SK-N-SH (cell line): Measurements from ENCODE around the gene NOD2. TPM values are rescaled to one million over a fixed set of nuclear protein-coding genes. Genes with fewer than 3 reads are reported as not detected.
A peak's percentile ranks its signal among the peaks of the same experiment; 100 is the strongest.

Experiments
- CTCF ChIA-PET: fragments of 300-600, 350-600 bp; formaldehyde crosslinking; extraction: SDS; loops from one replicate; lab custom pipeline; 2021; lab: Yijun Ruan, JAX
- POLR2A ChIA-PET: fragments of 350-600 bp; sonication (Branson Sonifier 250); formaldehyde crosslinking; extraction: SDS; loops from one replicate; lab custom pipeline; 2020; ENCODE audit warnings: antibody characterized with exemption, inconsistent platforms; lab: Yijun Ruan, JAX
- DNase-seq: peaks from one replicate; pipeline ENCODE4 v3.0.0; 2012
- H2AFZ ChIP-seq: fragments of 200-600 bp; sonication (generic); 2 replicates; pipeline ENCODE4 v1.8.1; 2016; ENCODE audit warnings: antibody characterized with exemption, mild to moderate bottlenecking, low read depth
- H3F3A ChIP-seq: fragments of 200-600 bp; sonication (generic); replicated peaks from 2 replicates; pipeline ENCODE3; 2016; ENCODE audit warnings: antibody characterized with exemption, mild to moderate bottlenecking; ENCODE audit not compliant: insufficient read depth
- H3K27ac ChIP-seq, 2 experiments: fragments of 200-500 bp in 1 of 2; fragments of 200-600 bp in 1 of 2; sonication (Bioruptor generic) in 1 of 2; sonication (generic), shearing (Covaris generic) in 1 of 2; 2 replicates each; pipeline versions ENCODE4 v1.5.1 to v1.6.1; 2014 to 2016; ENCODE audit warnings: low read depth in 2 of 2, inconsistent platforms in 1 of 2, low read length in 1 of 2, mild to moderate bottlenecking in 1 of 2, mixed read lengths in 1 of 2
- H3K27me3 ChIP-seq: fragments of 200-600 bp; sonication (generic), shearing (Covaris generic); 2 replicates; pipeline ENCODE4 v1.6.1; 2016; ENCODE audit warnings: mixed run types; ENCODE audit not compliant: insufficient read depth
- H3K36me3 ChIP-seq, 2 experiments: fragments of 200-500 bp in 1 of 2; fragments of 200-600 bp in 1 of 2; sonication (Bioruptor generic) in 1 of 2; sonication (generic) in 1 of 2; replicated peaks in 1 of 2; 2 replicates each; pipeline versions ENCODE3 to v1.5.1; 2014 to 2016; ENCODE audit warnings: low read length in 1 of 2, mild to moderate bottlenecking in 1 of 2; ENCODE audit not compliant: insufficient read depth in 2 of 2, control insufficient read depth in 1 of 2
- H3K4me1 ChIP-seq, 2 experiments: fragments of 200-500 bp in 1 of 2; fragments of 200-600 bp in 1 of 2; sonication (Bioruptor generic) in 1 of 2; sonication (generic), shearing (Covaris generic) in 1 of 2; 2 replicates each; pipeline versions ENCODE4 v1.5.1 to v1.6.1; 2014 to 2016; ENCODE audit warnings: low read depth in 1 of 2, low read length in 1 of 2, mixed run types in 1 of 2; ENCODE audit not compliant: insufficient read depth in 2 of 2, control insufficient read depth in 1 of 2
- H3K4me2 ChIP-seq: fragments of 200-600 bp; sonication (generic), shearing (Covaris generic); 2 replicates; pipeline ENCODE4 v1.6.1; 2017; ENCODE audit warnings: mixed run types
- H3K4me3 ChIP-seq, 2 experiments: fragments of 200-500 bp in 1 of 2; fragments of 200-600 bp in 1 of 2; sonication (Bioruptor generic) in 1 of 2; sonication (generic), shearing (Covaris generic) in 1 of 2; 2 replicates each; pipeline versions ENCODE4 v1.5.1 to v1.8.1; 2014 to 2016; ENCODE audit warnings: low read depth in 2 of 2, inconsistent platforms in 1 of 2, low read length in 1 of 2, mild to moderate bottlenecking in 1 of 2, mixed read lengths in 1 of 2, moderate library complexity in 1 of 2
- H3K79me2 ChIP-seq: fragments of 200-600 bp; sonication (generic); 2 replicates; pipeline ENCODE4 v1.8.1; 2017; ENCODE audit warnings: mild to moderate bottlenecking; ENCODE audit not compliant: insufficient read depth
- H3K9ac ChIP-seq: fragments of 200-600 bp; sonication (generic); 2 replicates; pipeline ENCODE4 v1.6.1; 2017; ENCODE audit warnings: mixed run types
- H3K9me2 ChIP-seq: fragments of 200-600 bp; sonication (generic); 2 replicates; pipeline ENCODE4 v1.6.1; 2017; ENCODE audit warnings: mixed run types
- H3K9me3 ChIP-seq: fragments of 200-600 bp; sonication (generic); 2 replicates; pipeline ENCODE4 v1.6.1; 2017; ENCODE audit warnings: mixed run types, mild to moderate bottlenecking, moderate library complexity
- H4K20me1 ChIP-seq: fragments of 200-600 bp; sonication (generic); 2 replicates; pipeline ENCODE4 v1.6.1; 2017; ENCODE audit warnings: mild to moderate bottlenecking, mixed run types; ENCODE audit not compliant: insufficient read depth
- CHD2 ChIP-seq: fragments of 150-350 bp; IDR thresholded peaks from 2 replicates; pipeline ENCODE4 v1.6.1; 2018; ENCODE audit warnings: low read length; ENCODE audit not compliant: partially characterized antibody
- EP300 ChIP-seq, 2 experiments: IDR thresholded peaks; 2 replicates each; pipeline versions ENCODE4 v1.4.0 to v1.6.1; 2012; ENCODE audit warnings: borderline replicate concordance in 1 of 2, low read depth in 1 of 2, low read length in 1 of 2
- EZH2phosphoT487 ChIP-seq: fragments of 200-600 bp; sonication (generic); IDR thresholded peaks from 2 replicates; pipeline ENCODE4 v1.6.1; 2017; ENCODE audit warnings: low read depth, mixed run types, mild to moderate bottlenecking, antibody characterized with exemption, moderate library complexity, borderline replicate concordance
- FOXJ3 ChIP-seq: sonication (generic); formaldehyde crosslinking; IDR thresholded peaks from 2 replicates; pipeline ENCODE4 v1.5.1; 2020; ENCODE audit warnings: mild to moderate bottlenecking, missing genetic modification reagents
- GABPA ChIP-seq: IDR thresholded peaks from 2 replicates; pipeline ENCODE4 v1.4.0; 2012; ENCODE audit warnings: low read depth, mild to moderate bottlenecking
- NFIC ChIP-seq: IDR thresholded peaks from 2 replicates; pipeline ENCODE4 v1.4.0; 2012; ENCODE audit warnings: borderline replicate concordance
- NRF1 ChIP-seq: IDR thresholded peaks from 2 replicates; pipeline ENCODE4 v1.6.1; 2012; ENCODE audit warnings: low read depth, mild to moderate bottlenecking, low read length
- POLR2AphosphoS5 ChIP-seq: IDR thresholded peaks from 2 replicates; pipeline ENCODE4 v1.6.1; 2012; ENCODE audit warnings: low read depth, low read length
- RAD21 ChIP-seq: IDR thresholded peaks from 2 replicates; pipeline ENCODE4 v1.6.1; 2012; ENCODE audit warnings: mild to moderate bottlenecking, low read length
- RXRA ChIP-seq: IDR thresholded peaks from 2 replicates; pipeline ENCODE4 v1.4.0; 2012; ENCODE audit warnings: low read depth, mild to moderate bottlenecking, borderline replicate concordance
- TAF1 ChIP-seq: IDR thresholded peaks from 2 replicates; pipeline ENCODE4 v1.6.1; 2012; ENCODE audit warnings: low read depth, mild to moderate bottlenecking, low read length, moderate library complexity, borderline replicate concordance
- YY1 ChIP-seq: IDR thresholded peaks from 2 replicates; pipeline ENCODE4 v1.4.0; 2012; ENCODE audit warnings: low read depth, mild to moderate bottlenecking
- WGBS: methylation state at CpG from one replicate; pipeline ENCODE4 v1.1.6; 2017; ENCODE audit warnings: low lambda C conversion rate; 5-methylcytosine and 5-hydroxymethylcytosine counted together
- polyA plus RNA-seq, 3 experiments: library from polyadenylated mRNA; depleted of rRNA; stranded (reverse); fragments of >200 nt; gene quantifications; 2 replicates each; pipeline ENCODE4 v1.2.3, GENCODE V29; 2012
- TF ChIP-seq, protein P1 (sequence below): IDR thresholded peaks from 2 replicates; pipeline ENCODE4 v1.4.0; 2012; ENCODE audit warnings: low read depth, borderline replicate concordance
- TF ChIP-seq, protein P2 (sequence below): IDR thresholded peaks from 2 replicates; pipeline ENCODE4 v1.4.0; 2012; ENCODE audit warnings: low read depth
- TF ChIP-seq, protein P3 (sequence below): IDR thresholded peaks from 2 replicates; pipeline ENCODE4 v1.6.1; 2012; ENCODE audit warnings: mild to moderate bottlenecking, low read depth, low read length, moderate library complexity
- TF ChIP-seq, protein P4 (sequence below): IDR thresholded peaks from 2 replicates; pipeline ENCODE4 v1.4.0; 2012; ENCODE audit warnings: low read depth, borderline replicate concordance

Gene NOD2
- polyA plus RNA-seq, 1 of the 3 experiments (the other 2 are of a cell fraction): not detected

DNA sequence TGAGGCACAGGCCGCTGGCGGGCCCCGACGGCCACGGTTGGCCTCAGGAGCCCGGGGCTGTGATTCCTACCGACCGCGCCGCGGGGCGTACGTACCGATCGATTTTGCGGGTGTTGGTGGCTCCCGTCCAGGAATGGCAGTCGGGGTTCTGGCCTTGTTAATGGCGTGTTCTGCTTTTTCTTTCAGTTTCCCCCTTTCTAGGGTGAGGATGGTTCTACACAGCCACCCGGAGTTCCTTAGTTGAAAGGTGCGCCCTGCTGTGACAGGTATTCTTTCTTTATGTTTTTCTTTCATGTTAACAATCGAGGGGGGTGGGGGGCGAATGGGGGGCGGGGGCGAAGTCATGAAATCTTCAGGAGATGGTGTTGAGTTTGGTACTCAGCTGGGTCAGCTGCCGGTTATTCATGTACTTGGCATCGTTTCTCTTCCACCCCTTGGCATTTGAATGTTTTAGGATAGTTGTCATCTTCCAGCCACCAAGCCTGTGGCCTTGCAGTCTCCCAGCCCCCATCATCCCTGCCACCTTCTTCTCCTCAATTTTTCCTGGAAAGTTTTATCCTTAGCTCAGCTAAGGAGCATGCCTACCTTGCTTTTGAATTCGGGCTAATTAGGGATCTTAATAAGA, 49.3 kb downstream of the NOD2 start:
- DNase-seq: no peak
- peak overlapping the region; percentile 21; the same call in 1 of the 2 replicates for H2AFZ ChIP-seq
- peaks cover 4% of the 10 kb centered on the region; the same call in 1 of the 2 replicates for H3K79me2 ChIP-seq
- peak overlapping the region in 1 of 2 experiments; percentile 48; a peak in 3 of 4 replicates for H3K27ac ChIP-seq
- no peaks in the 10 kb centered on the region for H3K9me3 ChIP-seq
- 6% methylated on average over 13 of the region's 28 CpGs for WGBS
- H3K4me1 ChIP-seq: peaks cover 10 to 12% of the 10 kb centered on the region in 2 experiments; a peak in 3 of 4 replicates
- TF ChIP-seq RAD21: no peak
- peak; percentile 39; the same call in 1 of the 2 replicates for TF ChIP-seq NFIC
- TF ChIP-seq, all 33 proteins: peak for 1
- peaks cover 8% of the 10 kb centered on the region for H3F3A ChIP-seq
- no peaks in the 10 kb centered on the region for H3K9me2 ChIP-seq
- POLR2A ChIA-PET: no interaction called here
- H3K9ac ChIP-seq: peak overlapping the region; percentile 83
- peak overlapping the region; percentile 77 to 83 for H3K4me3 ChIP-seq
- H3K36me3 ChIP-seq: peaks cover 0 to 3% of the 10 kb centered on the region in 2 experiments
- CTCF ChIA-PET: interaction anchor here (1.8 kb wide), 1 partner anchor 64 kb away, joined by 7 read pairs; no protein-coding TSS in a partner anchor
- no peaks in the 10 kb centered on the region for H3K27me3 ChIP-seq
- no peaks in the 10 kb centered on the region for H4K20me1 ChIP-seq
- peak overlapping the region; percentile 83 for H3K4me2 ChIP-seq

DNA sequence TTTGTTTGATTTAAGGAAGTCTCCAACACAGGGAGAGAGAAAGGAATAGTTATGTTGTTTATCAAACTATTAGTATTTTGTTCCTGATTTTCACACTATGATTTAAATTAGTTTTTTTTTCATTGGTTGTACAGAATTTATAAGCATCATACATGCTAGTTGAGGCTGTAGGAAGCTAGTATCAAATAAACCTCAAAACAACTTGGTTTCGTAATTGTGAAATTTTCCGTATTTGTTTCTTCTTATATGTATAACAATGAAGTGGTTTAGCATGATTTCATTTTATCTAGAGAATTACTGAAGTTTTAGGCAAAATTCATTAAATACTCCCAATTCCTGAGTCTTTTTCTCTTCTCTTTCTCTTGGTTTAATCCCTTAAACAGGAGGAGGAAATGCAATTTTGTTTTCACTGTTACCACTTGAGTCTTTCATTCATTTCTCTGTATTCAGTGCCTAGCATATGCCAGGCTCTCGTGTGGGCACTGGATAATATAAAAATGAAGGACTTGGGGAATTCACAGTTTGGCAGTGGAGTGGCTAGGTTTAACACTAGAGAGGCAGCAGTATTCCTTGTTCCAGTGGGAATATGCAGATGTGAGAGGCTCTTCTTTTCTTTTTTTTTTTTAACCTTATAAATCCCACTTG, 50.3 kb downstream of the NOD2 start:
- no peaks in the 10 kb centered on the region for H4K20me1 ChIP-seq
- peaks cover 4% of the 10 kb centered on the region; the same call in 1 of the 2 replicates for H3K79me2 ChIP-seq
- TF ChIP-seq, protein P1, sequence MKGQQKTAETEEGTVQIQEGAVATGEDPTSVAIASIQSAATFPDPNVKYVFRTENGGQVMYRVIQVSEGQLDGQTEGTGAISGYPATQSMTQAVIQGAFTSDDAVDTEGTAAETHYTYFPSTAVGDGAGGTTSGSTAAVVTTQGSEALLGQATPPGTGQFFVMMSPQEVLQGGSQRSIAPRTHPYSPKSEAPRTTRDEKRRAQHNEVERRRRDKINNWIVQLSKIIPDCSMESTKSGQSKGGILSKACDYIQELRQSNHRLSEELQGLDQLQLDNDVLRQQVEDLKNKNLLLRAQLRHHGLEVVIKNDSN: no peak
- TF ChIP-seq, protein P2, sequence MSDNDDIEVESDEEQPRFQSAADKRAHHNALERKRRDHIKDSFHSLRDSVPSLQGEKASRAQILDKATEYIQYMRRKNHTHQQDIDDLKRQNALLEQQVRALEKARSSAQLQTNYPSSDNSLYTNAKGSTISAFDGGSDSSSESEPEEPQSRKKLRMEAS: no peak
- TF ChIP-seq, protein P3, sequence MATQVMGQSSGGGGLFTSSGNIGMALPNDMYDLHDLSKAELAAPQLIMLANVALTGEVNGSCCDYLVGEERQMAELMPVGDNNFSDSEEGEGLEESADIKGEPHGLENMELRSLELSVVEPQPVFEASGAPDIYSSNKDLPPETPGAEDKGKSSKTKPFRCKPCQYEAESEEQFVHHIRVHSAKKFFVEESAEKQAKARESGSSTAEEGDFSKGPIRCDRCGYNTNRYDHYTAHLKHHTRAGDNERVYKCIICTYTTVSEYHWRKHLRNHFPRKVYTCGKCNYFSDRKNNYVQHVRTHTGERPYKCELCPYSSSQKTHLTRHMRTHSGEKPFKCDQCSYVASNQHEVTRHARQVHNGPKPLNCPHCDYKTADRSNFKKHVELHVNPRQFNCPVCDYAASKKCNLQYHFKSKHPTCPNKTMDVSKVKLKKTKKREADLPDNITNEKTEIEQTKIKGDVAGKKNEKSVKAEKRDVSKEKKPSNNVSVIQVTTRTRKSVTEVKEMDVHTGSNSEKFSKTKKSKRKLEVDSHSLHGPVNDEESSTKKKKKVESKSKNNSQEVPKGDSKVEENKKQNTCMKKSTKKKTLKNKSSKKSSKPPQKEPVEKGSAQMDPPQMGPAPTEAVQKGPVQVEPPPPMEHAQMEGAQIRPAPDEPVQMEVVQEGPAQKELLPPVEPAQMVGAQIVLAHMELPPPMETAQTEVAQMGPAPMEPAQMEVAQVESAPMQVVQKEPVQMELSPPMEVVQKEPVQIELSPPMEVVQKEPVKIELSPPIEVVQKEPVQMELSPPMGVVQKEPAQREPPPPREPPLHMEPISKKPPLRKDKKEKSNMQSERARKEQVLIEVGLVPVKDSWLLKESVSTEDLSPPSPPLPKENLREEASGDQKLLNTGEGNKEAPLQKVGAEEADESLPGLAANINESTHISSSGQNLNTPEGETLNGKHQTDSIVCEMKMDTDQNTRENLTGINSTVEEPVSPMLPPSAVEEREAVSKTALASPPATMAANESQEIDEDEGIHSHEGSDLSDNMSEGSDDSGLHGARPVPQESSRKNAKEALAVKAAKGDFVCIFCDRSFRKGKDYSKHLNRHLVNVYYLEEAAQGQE: no peak
- no peak for TF ChIP-seq TAF1
- TF ChIP-seq NRF1: no peak
- no peak for TF ChIP-seq FOXJ3
- no peak for TF ChIP-seq YY1
- no peak for TF ChIP-seq POLR2AphosphoS5
- TF ChIP-seq EZH2phosphoT487: no peak
- no peak for TF ChIP-seq RXRA
- TF ChIP-seq CHD2: no peak
- no peak for TF ChIP-seq GABPA
- TF ChIP-seq, protein P4, sequence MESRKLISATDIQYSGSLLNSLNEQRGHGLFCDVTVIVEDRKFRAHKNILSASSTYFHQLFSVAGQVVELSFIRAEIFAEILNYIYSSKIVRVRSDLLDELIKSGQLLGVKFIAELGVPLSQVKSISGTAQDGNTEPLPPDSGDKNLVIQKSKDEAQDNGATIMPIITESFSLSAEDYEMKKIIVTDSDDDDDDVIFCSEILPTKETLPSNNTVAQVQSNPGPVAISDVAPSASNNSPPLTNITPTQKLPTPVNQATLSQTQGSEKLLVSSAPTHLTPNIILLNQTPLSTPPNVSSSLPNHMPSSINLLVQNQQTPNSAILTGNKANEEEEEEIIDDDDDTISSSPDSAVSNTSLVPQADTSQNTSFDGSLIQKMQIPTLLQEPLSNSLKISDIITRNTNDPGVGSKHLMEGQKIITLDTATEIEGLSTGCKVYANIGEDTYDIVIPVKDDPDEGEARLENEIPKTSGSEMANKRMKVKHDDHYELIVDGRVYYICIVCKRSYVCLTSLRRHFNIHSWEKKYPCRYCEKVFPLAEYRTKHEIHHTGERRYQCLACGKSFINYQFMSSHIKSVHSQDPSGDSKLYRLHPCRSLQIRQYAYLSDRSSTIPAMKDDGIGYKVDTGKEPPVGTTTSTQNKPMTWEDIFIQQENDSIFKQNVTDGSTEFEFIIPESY: no peak
- TF ChIP-seq EP300 (IDR thresholded peaks at IDR 0.05; ENCODE audit: borderline replicate concordance in 1 of 2, low read depth in 1 of 2, low read length in 1 of 2): no peak
- no peaks in the 10 kb centered on the region for H3K9me2 ChIP-seq
- no peak for DNase-seq
- peak overlapping the region; percentile 66 for H3K4me2 ChIP-seq
- H3K36me3 ChIP-seq: peaks cover 0 to 3% of the 10 kb centered on the region in 2 experiments
- peak overlapping the region in 1 of 2 experiments; percentile 27; a peak in 1 of 4 replicates for H3K27ac ChIP-seq
- no peaks in the 10 kb centered on the region for H3K27me3 ChIP-seq
- peaks cover 8% of the 10 kb centered on the region for H3F3A ChIP-seq
- H3K4me3 ChIP-seq: no peak overlapping the region
- 0 out of 2 replicates have a peak overlapping the region, but pooled peaks have one; percentile 22 for H3K9ac ChIP-seq
- H3K9me3 ChIP-seq: no peaks in the 10 kb centered on the region
- no peak overlapping the region for H2AFZ ChIP-seq
- peaks cover 10 to 12% of the 10 kb centered on the region in 2 experiments; a peak in 3 of 4 replicates for H3K4me1 ChIP-seq
- ChIA-PET POLR2A (no interaction called here), CTCF (interaction anchor here (1.1 to 2.0 kb wide), 3 partner anchors 23 to 78 kb away, joined by 3 to 7 read pairs (median 6); no protein-coding TSS in a partner anchor)
- 96% methylated on average over 3 of the region's 3 CpGs for WGBS
